GM23338 (cell line): Measurements from ENCODE around the gene APIP.
"Not testable (repeated sequence)": the region's sequence is repeated elsewhere in the genome, so short reads cannot be mapped to it uniquely, and the experiment has no call there.

Experiments used
- CREB1 ChIP-seq: fragments of 250-450 bp; sonication (Bioruptor Pico); IDR thresholded peaks from 2 replicates; pipeline ENCODE4 v1.5.0; 2020; ENCODE audit warnings: low read depth, mild to moderate bottlenecking, moderate library complexity
- CTCF ChIP-seq, 2 experiments: fragments of 200-600 bp in 1 of 2; sonication (generic) in 1 of 2; conservative IDR thresholded peaks; 2 replicates each; pipeline versions ENCODE4 v1.5.1 to v1.6.1; 2016 to 2017; ENCODE audit warnings: antibody characterized with exemption in 2 of 2, low read depth in 2 of 2, mild to moderate bottlenecking in 2 of 2, moderate library complexity in 1 of 2
- EZH2 ChIP-seq: fragments of 200-600 bp; sonication (generic); IDR thresholded peaks from one replicate; pipeline ENCODE4 v1.8.0; 2017; ENCODE audit warnings: antibody characterized with exemption, mild to moderate bottlenecking, low read depth; ENCODE audit not compliant: unreplicated experiment
- EZH2phosphoT487 ChIP-seq: fragments of 200-600 bp; sonication (generic); IDR thresholded peaks from one replicate; pipeline ENCODE4 v1.8.1; 2018; ENCODE audit warnings: antibody characterized with exemption; ENCODE audit not compliant: unreplicated experiment
- POLR2AphosphoS5 ChIP-seq: IDR thresholded peaks from 2 replicates; pipeline ENCODE4 v1.6.1; 2016; ENCODE audit warnings: antibody characterized with exemption, low read depth
- REST ChIP-seq: IDR thresholded peaks from one replicate; pipeline ENCODE4 v1.6.1; 2018; ENCODE audit warnings: antibody characterized with exemption; ENCODE audit not compliant: unreplicated experiment
- ZNF331 ChIP-seq: fragments of 250-450 bp; sonication (Bioruptor Pico); IDR thresholded peaks from 2 replicates; pipeline ENCODE4 v1.5.0; 2020; ENCODE audit warnings: low read depth, mild to moderate bottlenecking, moderate library complexity

GRCh38 chr11:34913556-34913955, 2.6 kb downstream of the APIP start:
- TF ChIP-seq CTCF (conservative IDR thresholded peaks at IDR 0.05; ENCODE audit: low read depth in 2 of 2); EZH2phosphoT487; POLR2AphosphoS5; EZH2; CREB1 (CRISPR knock-in tag); ZNF331 (CRISPR knock-in tag); REST: not testable (repeated sequence)
